GM19328 (cell line): ENCODE data around the gene FBXL15.
A peak's percentile ranks its signal among the peaks of the same experiment; 100 is the strongest.
"Not testable (repeated sequence)": the region's sequence is repeated elsewhere in the genome, so short reads cannot be mapped to it uniquely, and the experiment has no call there.

ENCODE experiments used
- ATAC-seq: cut with Tn5 transposase; IDR thresholded peaks from one replicate; pipeline ENCODE4 v1.9.1; 2021; ENCODE audit warnings: mild to moderate bottlenecking, moderate library complexity; ENCODE audit not compliant: unreplicated experiment

The FBXL15 gene

GRCh38 chr10:102452672-102453340, 32.2 kb downstream of the FBXL15 start:
- ATAC-seq: no peak

- ATAC-seq: no peak
Measured at GRCh38 chr10:102453502-102453901, 32.9 kb downstream of the FBXL15 start.

- not testable (repeated sequence) for ATAC-seq
Measured at GRCh38 chr10:102454662-102455487, 34.2 kb downstream of the FBXL15 start.

GRCh38 chr10:102455893-102456471, 35.3 kb downstream of the FBXL15 start:
- no peak for ATAC-seq

GRCh38 chr10:102457591-102458150, 37.0 kb downstream of the FBXL15 start:
- no peak for ATAC-seq

- ATAC-seq: no peak
Measured at GRCh38 chr10:102458656-102459055, 38.0 kb downstream of the FBXL15 start.

- no peak for ATAC-seq
Measured at GRCh38 chr10:102460836-102461186, 40.2 kb downstream of the FBXL15 start.

- peak; percentile 78 for ATAC-seq
Measured at GRCh38 chr10:102461187-102462054, 40.8 kb downstream of the FBXL15 start.

GRCh38 chr10:102462512-102463054, 41.9 kb downstream of the FBXL15 start:
- no peak for ATAC-seq

GRCh38 chr10:102463983-102464382, 43.3 kb downstream of the FBXL15 start:
- ATAC-seq: no peak

- ATAC-seq: no peak
Measured at GRCh38 chr10:102465466-102465865, 44.8 kb downstream of the FBXL15 start.

- ATAC-seq: no peak
Measured at GRCh38 chr10:102467318-102467717, 46.7 kb downstream of the FBXL15 start.

GRCh38 chr10:102467971-102468438, 47.4 kb downstream of the FBXL15 start:
- ATAC-seq: no peak

- no peak for ATAC-seq
Measured at GRCh38 chr10:102468683-102469082, 48.0 kb downstream of the FBXL15 start.

- no peak for ATAC-seq
Measured at GRCh38 chr10:102470579-102471546, 50.2 kb downstream of the FBXL15 start.
